ENCODE results near the gene RADX.

GRCh38 chrX:106612393-106612763, 600 bp downstream of the RADX start:
- TF ChIP-seq CTCF (IDR thresholded peaks at IDR 0.05; ENCODE audit: borderline replicate concordance, extremely low read depth, low read length, poor library complexity, severe bottlenecking) (no peak), EZH2 (IDR thresholded peaks at IDR 0.05; ENCODE audit: borderline replicate concordance, low read depth, low read length, severe bottlenecking) (no peak)

Data from DND-41 (cell line).